ENCODE measurements around the gene HELZ. TPM values are rescaled to one million over a fixed set of nuclear protein-coding genes. Genes with fewer than 3 reads are reported as not detected.

The HELZ gene
- polyA plus RNA-seq, 1 of the 3 experiments (the other 2 are of a cell fraction), result 4.3 TPM

- no peak overlapping the region for H3K9ac ChIP-seq
- H2AFZ ChIP-seq (ENCODE audit: low read depth), result no peak overlapping the region
- peaks cover 59 to 88% of the 10 kb centered on the region in 2 experiments for H3K36me3 ChIP-seq (replicated peaks in 1 of 2; ENCODE audit: control insufficient read depth in 1 of 2, insufficient read depth in 2 of 2, low read length in 1 of 2)
- no peak for TF ChIP-seq YY1 (IDR thresholded peaks at IDR 0.05; ENCODE audit: low read depth)
- TF ChIP-seq USF2 (IDR thresholded peaks at IDR 0.05; ENCODE audit: borderline replicate concordance, low read depth, low read length), result no peak
- no peak for TF ChIP-seq IRF3 (IDR thresholded peaks at IDR 0.05; ENCODE audit: low read depth, low read length)
- TF ChIP-seq USF1 (IDR thresholded peaks at IDR 0.05; ENCODE audit: borderline replicate concordance, low read depth), result no peak
- no peak for TF ChIP-seq CHD2 (IDR thresholded peaks at IDR 0.05; ENCODE audit: low read length, partially characterized antibody)
- TF ChIP-seq EP300 (IDR thresholded peaks at IDR 0.05; ENCODE audit: borderline replicate concordance in 1 of 2, low read depth in 1 of 2, low read length in 1 of 2), result no peak
- TF ChIP-seq FOSL2 (IDR thresholded peaks at IDR 0.05; ENCODE audit: borderline replicate concordance, low read depth), result no peak
- TF ChIP-seq FOXJ3 (CRISPR knock-in tag; IDR thresholded peaks at IDR 0.05), result no peak
- TF ChIP-seq SIN3A (IDR thresholded peaks at IDR 0.05; ENCODE audit: borderline replicate concordance, low read depth, low read length), result no peak
- no peak for TF ChIP-seq NRF1 (IDR thresholded peaks at IDR 0.05; ENCODE audit: low read depth, low read length)
- no peak for TF ChIP-seq POLR2AphosphoS5 (IDR thresholded peaks at IDR 0.05; ENCODE audit: low read depth, low read length)
- no peak for TF ChIP-seq RXRA (IDR thresholded peaks at IDR 0.05; ENCODE audit: borderline replicate concordance, low read depth)
- no peak for TF ChIP-seq EZH2phosphoT487 (IDR thresholded peaks at IDR 0.05; ENCODE audit: borderline replicate concordance, low read depth)
- no peak for TF ChIP-seq RAD21 (IDR thresholded peaks at IDR 0.05; ENCODE audit: low read length)
- TF ChIP-seq GATA2 (CRISPR knock-in tag; IDR thresholded peaks at IDR 0.05), result no peak
- TF ChIP-seq MXI1 (IDR thresholded peaks at IDR 0.05; ENCODE audit: low read depth, low read length), result no peak
- no peak for TF ChIP-seq REST (IDR thresholded peaks at IDR 0.05; ENCODE audit: low read depth, low read length)
- no peak for TF ChIP-seq NFIC (IDR thresholded peaks at IDR 0.05; ENCODE audit: borderline replicate concordance)
- TF ChIP-seq TEAD4 (IDR thresholded peaks at IDR 0.05; ENCODE audit: borderline replicate concordance, insufficient read depth), result no peak
- TF ChIP-seq CTCF (IDR thresholded peaks at IDR 0.05), result no peak
- ChIA-PET POLR2A (interaction anchor here (0.7 kb wide), 1 partner anchor 39 kb away, joined by 3 read pairs; no protein-coding TSS in a partner anchor), CTCF (interaction anchor here (1.7 kb wide), 1 partner anchor 11 kb away, joined by 6 read pairs; no protein-coding TSS in a partner anchor)
- H3K4me2 ChIP-seq, result no peak overlapping the region
- H3K27ac ChIP-seq (ENCODE audit: low read depth in 2 of 2, low read length in 1 of 2), result no peak overlapping the region
- H3K9me3 ChIP-seq, result peaks cover 12% of the 10 kb centered on the region
- peaks cover 0 to 16% of the 10 kb centered on the region in 2 experiments; a peak in 2 of 4 replicates for H3K4me1 ChIP-seq (ENCODE audit: control insufficient read depth in 1 of 2, insufficient read depth in 2 of 2, low read depth in 1 of 2, low read length in 1 of 2)
- no peak overlapping the region for H3K4me3 ChIP-seq (ENCODE audit: low read depth in 2 of 2, low read length in 1 of 2)
- no peaks in the 10 kb centered on the region for H3F3A ChIP-seq (replicated peaks; ENCODE audit: insufficient read depth)
- H3K9me2 ChIP-seq, result no peaks in the 10 kb centered on the region
- H3K27me3 ChIP-seq (ENCODE audit: insufficient read depth), result no peaks in the 10 kb centered on the region
- no peaks in the 10 kb centered on the region for H3K79me2 ChIP-seq (ENCODE audit: insufficient read depth)
- H4K20me1 ChIP-seq (ENCODE audit: insufficient read depth), result no peaks in the 10 kb centered on the region
- WGBS (ENCODE audit: low lambda C conversion rate), result 96% methylated on average over 2 of the region's 2 CpGs
- DNase-seq, result no peak
These were observed 125.9 kb downstream of the HELZ start for GRCh38 chr17:67119102-67119501.
